ENCODE data around the gene ENOX1. TPM values are rescaled to one million over a fixed set of nuclear protein-coding genes. Genes with fewer than 3 reads are reported as not detected.
A peak's percentile ranks its signal among the peaks of the same experiment; 100 is the strongest.
"Not testable (repeated sequence)": the region's sequence is repeated elsewhere in the genome, so short reads cannot be mapped to it uniquely, and the experiment has no call there.

The ENOX1 gene
- total RNA-seq: 10 to 100 TPM in 1 of 2 donors, under 1 TPM in 1; 0.14 to 11.7 TPM

- DNase-seq (ENCODE audit: low spot score) (peak; percentile 60), ATAC-seq (peak; percentile 68 to 71)
- Mint-ChIP-seq H3K27ac (no peak within 1 kb of the TSS), H3K9me3 (no peaks in the 10 kb centered on the region), H3K4me3 (peak within 1 kb of the TSS; percentile 84), H3K27me3 (peaks cover 27 to 32% of the 10 kb centered on the region in 2 donors), H3K36me3 (no peaks in the 10 kb centered on the region), H3K4me1 (ENCODE audit: low read depth in 2 of 2) (peaks cover 7 to 11% of the 10 kb centered on the region in 2 donors)
These were observed at the start of gene ENOX1 for GRCh38 chr13:43786766-43787517. Gene ENOX1 (minus strand): TSS chr13:43786972.

DNA sequence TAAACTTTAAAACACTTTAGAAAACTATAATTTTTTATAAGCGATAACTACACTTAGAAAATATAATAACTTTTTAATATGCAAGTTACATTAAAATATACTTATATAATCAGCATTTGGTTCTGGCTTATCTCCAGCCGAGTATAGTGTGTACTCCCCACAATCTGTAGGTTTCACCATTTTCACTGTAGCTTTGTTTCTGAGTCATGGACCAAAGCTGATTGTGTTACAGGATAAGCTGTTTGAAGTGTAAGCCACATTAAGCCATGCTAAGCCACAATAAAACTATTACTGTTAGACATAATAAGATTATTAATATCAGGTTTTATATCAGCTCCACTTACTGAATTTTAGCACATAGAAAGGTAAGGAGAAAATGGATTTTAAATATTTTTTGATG lies 48.9 kb upstream of the ENOX1 start:
- no peak overlapping the region for H3K27ac Mint-ChIP-seq
- H3K4me3 Mint-ChIP-seq: no peak overlapping the region
- no peaks in the 10 kb centered on the region for H3K36me3 Mint-ChIP-seq
- ATAC-seq (no peak), DNase-seq (ENCODE audit: low spot score) (no peak)
- peaks cover 9 to 24% of the 10 kb centered on the region in 2 donors for H3K27me3 Mint-ChIP-seq
- H3K9me3 Mint-ChIP-seq: no peaks in the 10 kb centered on the region
- no peaks in the 10 kb centered on the region for H3K4me1 Mint-ChIP-seq (ENCODE audit: low read depth in 2 of 2)

- no peaks in the 10 kb centered on the region for H3K36me3 Mint-ChIP-seq
- ATAC-seq (no peak), DNase-seq (ENCODE audit: low spot score) (no peak)
- no peaks in the 10 kb centered on the region for H3K9me3 Mint-ChIP-seq
- H3K27me3 Mint-ChIP-seq: peaks cover 18 to 40% of the 10 kb centered on the region in 2 donors
- no peak overlapping the region for H3K4me3 Mint-ChIP-seq
- H3K27ac Mint-ChIP-seq: no peak overlapping the region
- no peaks in the 10 kb centered on the region for H3K4me1 Mint-ChIP-seq (ENCODE audit: low read depth in 2 of 2)
These were observed 44.3 kb upstream of the ENOX1 start for GRCh38 chr13:43831088-43831487.

DNA sequence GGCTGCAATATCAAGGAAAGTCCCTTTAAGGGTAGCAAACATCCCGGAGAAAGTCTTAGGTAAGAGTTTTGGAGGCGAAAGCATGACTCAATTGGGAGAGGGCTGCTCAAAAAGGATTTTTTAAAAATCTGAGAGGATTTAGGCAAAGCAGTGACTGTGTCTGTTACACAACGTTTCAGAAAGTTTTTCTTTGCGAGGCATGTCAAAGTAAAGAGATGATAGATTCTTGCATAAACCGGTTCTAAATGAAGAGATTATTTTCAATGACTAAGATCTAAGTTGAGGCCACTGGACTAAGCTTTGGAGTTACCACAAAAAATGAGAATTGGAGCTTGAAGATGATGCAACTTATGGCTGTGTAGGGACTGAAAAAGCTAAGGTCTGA lies 43.7 kb upstream of the ENOX1 start:
- no peak overlapping the region for H3K4me3 Mint-ChIP-seq
- no peaks in the 10 kb centered on the region for H3K9me3 Mint-ChIP-seq
- no peaks in the 10 kb centered on the region for H3K36me3 Mint-ChIP-seq
- ATAC-seq: no peak
- H3K27me3 Mint-ChIP-seq: peaks cover 18 to 40% of the 10 kb centered on the region in 2 donors
- DNase-seq (ENCODE audit: low spot score): no peak
- no peaks in the 10 kb centered on the region for H3K4me1 Mint-ChIP-seq (ENCODE audit: low read depth in 2 of 2)
- H3K27ac Mint-ChIP-seq: no peak overlapping the region

DNA sequence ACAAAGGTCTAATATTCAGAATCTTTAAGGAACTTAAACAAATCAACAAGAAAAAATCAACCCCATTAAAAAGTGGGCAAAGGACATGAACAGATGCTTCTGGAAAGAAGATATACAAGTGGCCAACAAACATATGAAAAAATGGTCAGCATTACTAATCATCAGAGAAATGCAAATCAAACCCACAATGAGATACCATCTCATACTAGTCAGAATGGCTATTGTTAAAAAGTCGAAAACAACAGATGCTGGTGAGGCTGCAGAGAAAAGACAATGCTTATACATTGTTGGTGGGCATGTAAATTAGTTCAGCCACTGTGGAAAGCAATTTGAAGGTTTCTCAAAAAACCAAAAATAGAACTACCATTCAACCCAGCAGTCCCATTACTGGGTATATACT lies 37.9 kb upstream of the ENOX1 start:
- ATAC-seq; H3K27ac Mint-ChIP-seq; H3K4me3 Mint-ChIP-seq; DNase-seq (ENCODE audit: low spot score); H3K9me3 Mint-ChIP-seq; H3K4me1 Mint-ChIP-seq (ENCODE audit: low read depth in 2 of 2); H3K36me3 Mint-ChIP-seq: not testable (repeated sequence)
- peaks cover 13 to 32% of the 10 kb centered on the region in 2 donors for H3K27me3 Mint-ChIP-seq

- H3K27me3 Mint-ChIP-seq: peaks cover 12 to 41% of the 10 kb centered on the region in 2 donors
- peaks cover 4% of the 10 kb centered on the region for H3K36me3 Mint-ChIP-seq
These were observed 36.2 kb upstream of the ENOX1 start for GRCh38 chr13:43822969-43823368.

DNA sequence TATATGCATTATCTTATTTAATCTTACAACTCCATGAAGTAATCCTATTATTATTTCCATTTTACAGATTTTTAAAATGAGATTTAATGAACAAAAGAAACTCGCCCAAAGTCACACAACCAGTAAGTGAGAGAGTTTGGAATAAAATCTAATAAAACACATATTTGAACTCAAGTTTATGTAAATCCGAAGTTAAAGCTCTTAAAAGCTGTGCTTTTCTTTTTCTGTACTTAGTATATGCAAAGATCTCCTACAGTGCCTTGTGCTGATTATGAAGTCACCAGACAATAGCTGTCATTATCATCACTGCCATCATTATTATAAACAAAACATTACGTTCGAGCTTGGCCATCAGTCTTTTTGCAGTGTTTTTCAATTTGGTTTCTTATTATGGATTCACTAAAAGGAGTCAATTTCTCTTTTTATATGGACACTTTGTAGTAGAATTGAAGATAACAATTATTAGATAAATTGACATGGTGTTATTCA lies 29.7 kb upstream of the ENOX1 start:
- ATAC-seq: no peak
- no peak overlapping the region for H3K4me3 Mint-ChIP-seq
- no peak for DNase-seq (ENCODE audit: low spot score)
- H3K27me3 Mint-ChIP-seq: peaks cover 15 to 51% of the 10 kb centered on the region in 2 donors
- no peaks in the 10 kb centered on the region for H3K4me1 Mint-ChIP-seq (ENCODE audit: low read depth in 2 of 2)
- no peak overlapping the region for H3K27ac Mint-ChIP-seq
- peaks cover 5% of the 10 kb centered on the region for H3K36me3 Mint-ChIP-seq
- no peaks in the 10 kb centered on the region for H3K9me3 Mint-ChIP-seq

More at GRCh38 chr13:43822969-43823368, 36.2 kb upstream of the ENOX1 start:
- DNase-seq (ENCODE audit: low spot score): no peak
- H3K4me1 Mint-ChIP-seq (ENCODE audit: low read depth in 2 of 2): no peaks in the 10 kb centered on the region
- H3K9me3 Mint-ChIP-seq: no peaks in the 10 kb centered on the region
- no peak overlapping the region for H3K27ac Mint-ChIP-seq
- H3K4me3 Mint-ChIP-seq: no peak overlapping the region
- ATAC-seq: no peak

- peaks cover 14 to 48% of the 10 kb centered on the region in 2 donors for H3K27me3 Mint-ChIP-seq
- DNase-seq (ENCODE audit: low spot score) (no peak), ATAC-seq (no peak)
- H3K9me3 Mint-ChIP-seq: no peaks in the 10 kb centered on the region
- no peak overlapping the region for H3K4me3 Mint-ChIP-seq
- H3K4me1 Mint-ChIP-seq (ENCODE audit: low read depth in 2 of 2): no peaks in the 10 kb centered on the region
- no peak overlapping the region for H3K27ac Mint-ChIP-seq
- peaks cover 5% of the 10 kb centered on the region for H3K36me3 Mint-ChIP-seq
These were observed 28.4 kb upstream of the ENOX1 start for GRCh38 chr13:43815204-43815603.

DNA sequence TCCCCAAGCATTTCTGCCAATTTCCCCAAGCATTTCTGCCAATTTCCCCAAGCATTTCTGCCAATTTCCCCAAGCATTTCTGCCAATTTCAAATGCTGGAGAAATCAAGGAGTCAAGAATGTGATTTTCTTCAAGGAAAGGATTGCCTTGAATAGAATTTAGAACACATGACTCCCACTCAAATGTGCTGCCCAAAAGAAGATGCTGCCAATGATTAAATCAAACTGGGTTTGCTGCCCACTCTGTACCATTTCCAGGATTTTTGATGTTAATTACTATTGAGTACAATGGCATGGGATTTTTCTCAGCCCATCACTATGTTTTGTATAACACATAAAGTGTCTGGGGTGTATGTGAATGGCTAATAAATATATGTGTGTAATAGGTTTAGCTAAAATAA lies 21.9 kb upstream of the ENOX1 start:
- no peak overlapping the region for H3K4me3 Mint-ChIP-seq
- no peaks in the 10 kb centered on the region for H3K9me3 Mint-ChIP-seq
- H3K27me3 Mint-ChIP-seq: peaks cover 17 to 21% of the 10 kb centered on the region in 2 donors
- H3K36me3 Mint-ChIP-seq: no peaks in the 10 kb centered on the region
- no peak overlapping the region for H3K27ac Mint-ChIP-seq
- DNase-seq (ENCODE audit: low spot score) (no peak), ATAC-seq (no peak)
- peaks cover 0 to 5% of the 10 kb centered on the region in 2 donors for H3K4me1 Mint-ChIP-seq (ENCODE audit: low read depth in 2 of 2)

GRCh38 chr13:43805681-43806128 lies 18.9 kb upstream of the ENOX1 start:
- H3K27ac Mint-ChIP-seq: no peak overlapping the region
- ATAC-seq (no peak), DNase-seq (ENCODE audit: low spot score) (no peak)
- H3K4me3 Mint-ChIP-seq: no peak overlapping the region
- no peaks in the 10 kb centered on the region for H3K9me3 Mint-ChIP-seq
- peaks cover 0 to 5% of the 10 kb centered on the region in 2 donors for H3K4me1 Mint-ChIP-seq (ENCODE audit: low read depth in 2 of 2)
- no peaks in the 10 kb centered on the region for H3K36me3 Mint-ChIP-seq
- peaks cover 14 to 17% of the 10 kb centered on the region in 2 donors for H3K27me3 Mint-ChIP-seq

DNA sequence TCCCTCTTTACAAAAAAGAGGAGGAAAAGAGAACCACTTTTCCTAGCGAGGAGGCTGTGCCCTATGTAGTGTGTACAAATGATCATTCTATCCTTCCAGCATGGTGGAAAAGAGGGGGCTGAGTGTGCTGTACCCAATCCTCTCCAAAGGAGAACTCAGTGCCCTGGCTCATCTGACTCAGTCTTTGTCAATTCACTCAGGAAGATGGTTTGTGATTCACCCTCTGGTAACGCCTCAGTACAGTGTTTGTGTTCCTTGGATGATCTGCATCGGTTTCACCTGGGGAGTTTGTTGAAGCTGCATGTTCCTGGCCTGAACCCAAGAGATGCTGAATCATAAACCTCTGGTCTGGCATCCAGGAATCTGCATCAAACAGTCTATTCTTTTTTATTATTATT lies 18.3 kb upstream of the ENOX1 start:
- peak in 1 of 2 donors; percentile 73 for ATAC-seq
- no peaks in the 10 kb centered on the region for H3K9me3 Mint-ChIP-seq
- no peak for DNase-seq (ENCODE audit: low spot score)
- no peak overlapping the region for H3K4me3 Mint-ChIP-seq
- peaks cover 12 to 17% of the 10 kb centered on the region in 2 donors for H3K27me3 Mint-ChIP-seq
- H3K4me1 Mint-ChIP-seq (ENCODE audit: low read depth in 2 of 2): peaks cover 0 to 5% of the 10 kb centered on the region in 2 donors
- H3K36me3 Mint-ChIP-seq: no peaks in the 10 kb centered on the region
- no peak overlapping the region for H3K27ac Mint-ChIP-seq

- Mint-ChIP-seq H3K9me3 (no peaks in the 10 kb centered on the region), H3K27ac (no peak overlapping the region), H3K4me3 (no peak overlapping the region), H3K27me3 (peaks cover 14 to 17% of the 10 kb centered on the region in 2 donors), H3K36me3 (no peaks in the 10 kb centered on the region), H3K4me1 (ENCODE audit: low read depth in 2 of 2) (peaks cover 0 to 5% of the 10 kb centered on the region in 2 donors)
- ATAC-seq: no peak
- no peak for DNase-seq (ENCODE audit: low spot score)
These were observed 17.8 kb upstream of the ENOX1 start for GRCh38 chr13:43804461-43805070.

DNA sequence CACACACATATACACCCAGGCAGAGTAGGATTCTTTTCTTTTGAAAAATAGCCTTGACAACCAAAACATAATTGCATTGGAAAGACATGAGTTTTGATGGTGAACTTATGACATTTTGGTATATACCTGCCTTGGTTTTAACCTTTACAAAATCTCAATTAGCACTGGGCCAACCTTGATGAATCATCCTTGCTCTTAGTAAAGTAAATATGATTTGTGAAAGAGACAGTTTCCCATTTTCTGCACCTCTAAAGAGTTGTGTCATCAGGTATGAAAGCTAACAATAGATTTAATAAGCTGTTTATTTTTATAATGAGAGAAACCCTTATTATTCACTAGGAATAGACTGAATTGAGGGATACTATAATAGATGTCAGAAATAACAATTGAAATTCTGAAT lies 15.7 kb upstream of the ENOX1 start:
- peaks cover 0 to 8% of the 10 kb centered on the region in 2 donors for H3K4me1 Mint-ChIP-seq (ENCODE audit: low read depth in 2 of 2)
- no peak overlapping the region for H3K27ac Mint-ChIP-seq
- H3K36me3 Mint-ChIP-seq: no peaks in the 10 kb centered on the region
- ATAC-seq (no peak), DNase-seq (ENCODE audit: low spot score) (no peak)
- H3K27me3 Mint-ChIP-seq: peaks cover 10 to 17% of the 10 kb centered on the region in 2 donors
- H3K9me3 Mint-ChIP-seq: no peaks in the 10 kb centered on the region
- no peak overlapping the region for H3K4me3 Mint-ChIP-seq

- no peak for DNase-seq (ENCODE audit: low spot score)
- Mint-ChIP-seq H3K4me3 (peak overlapping the region; percentile 24), H3K9me3 (no peaks in the 10 kb centered on the region), H3K27ac (peak overlapping the region in 1 of 2 donors; percentile 71), H3K36me3 (no peaks in the 10 kb centered on the region), H3K27me3 (peaks cover 6 to 25% of the 10 kb centered on the region in 2 donors), H3K4me1 (ENCODE audit: low read depth in 2 of 2) (peaks cover 0 to 13% of the 10 kb centered on the region in 2 donors)
- ATAC-seq: peak in 1 of 2 donors; percentile 69
These were observed 14.1 kb upstream of the ENOX1 start for GRCh38 chr13:43800828-43801227.

All from natural killer cell treated with Interleukin-12 subunit alpha and Interleukin-12 subunit beta and Interleukin-15 and Interleukin-18, amount 100 ng/mL, for 72 hours (primary cell).